Endothelial cell of umbilical vein (primary cell): ENCODE results near the gene DCAF6. TPM values are rescaled to one million over a fixed set of nuclear protein-coding genes. Genes with fewer than 3 reads are reported as not detected.

Experiments used
- BruUV-seq: library from RNA; stranded (reverse); fragments of 400-500 nt; replicated peaks from 2 replicates; lab custom pipeline; 2021; lab: Mats Ljungman, UMichigan
- CTCF ChIA-PET: fragments of 300-600, 350-600 bp; sonication (Branson Sonifier 250); formaldehyde crosslinking; loops from one replicate; lab custom pipeline; 2021; ENCODE audit warnings: antibody characterized with exemption, inconsistent platforms; lab: Charles Lee
- POLR2A ChIA-PET: fragments of 300-600, 350-600 bp; sonication (Branson Sonifier 250); formaldehyde crosslinking; loops from one replicate; lab custom pipeline; 2021; ENCODE audit warnings: antibody characterized with exemption, inconsistent platforms; lab: Charles Lee
- DNase-seq: peaks from one replicate; pipeline ENCODE4 v3.0.0-alpha.2; 2011; ENCODE audit warnings: low read depth, low spot score
- FAIRE-seq: peaks from 2 replicates; lab custom pipeline; 2011; peaks lifted over from hg19 to GRCh38; lab: Jason Lieb, UNC
- H2AFZ ChIP-seq: 2 replicates; pipeline ENCODE4 v1.6.0; 2012; ENCODE audit warnings: low read depth, low read length, control low read depth, inconsistent platforms
- H3K27ac ChIP-seq: 2 replicates; pipeline ENCODE4 v1.5.1; 2011; ENCODE audit warnings: low read depth, mild to moderate bottlenecking, control low read depth, low read length, moderate library complexity; ENCODE audit not compliant: insufficient read depth
- H3K27me3 ChIP-seq, 2 experiments: 2 replicates each; pipeline versions ENCODE4 v1.6.0 to v1.6.1; 2011; ENCODE audit warnings: low read length in 2 of 2, mixed read lengths in 1 of 2; ENCODE audit not compliant: control insufficient read depth in 2 of 2, insufficient read depth in 2 of 2
- H3K36me3 ChIP-seq, 2 experiments: 2 replicates in 1 of 2; 3 replicates in 1 of 2; pipeline ENCODE4 v1.5.1; 2011; ENCODE audit warnings: low read length in 2 of 2, mild to moderate bottlenecking in 1 of 2, moderate library complexity in 1 of 2; ENCODE audit not compliant: control insufficient read depth in 2 of 2, insufficient read depth in 2 of 2; ENCODE audit errors: extremely low read depth in 1 of 2
- H3K4me1 ChIP-seq: 3 replicates; pipeline ENCODE4 v1.5.1; 2011; ENCODE audit warnings: mild to moderate bottlenecking, low read length; ENCODE audit not compliant: control insufficient read depth, insufficient read depth; ENCODE audit errors: extremely low read depth
- H3K4me2 ChIP-seq: 2 replicates; pipeline ENCODE4 v1.6.1; 2011; ENCODE audit warnings: low read length, control low read depth, mixed read lengths; ENCODE audit not compliant: insufficient read depth
- H3K4me3 ChIP-seq, 3 experiments: fragments of 200-600 bp in 1 of 3; sonication (generic), shearing (Covaris generic) in 1 of 3; replicated peaks in 1 of 3; 2 replicates each; pipeline ENCODE4 v1.5.1; 2011 to 2016; ENCODE audit warnings: control low read depth in 3 of 3, low read length in 3 of 3, mild to moderate bottlenecking in 2 of 3, inconsistent platforms in 1 of 3, low read depth in 1 of 3, moderate library complexity in 1 of 3; ENCODE audit not compliant: insufficient read depth in 1 of 3
- H3K79me2 ChIP-seq: 2 replicates; pipeline ENCODE4 v1.6.0; 2012; ENCODE audit warnings: low read length, inconsistent platforms; ENCODE audit not compliant: control insufficient read depth, insufficient read depth
- H3K9ac ChIP-seq: replicated peaks from 2 replicates; pipeline ENCODE3; 2011; ENCODE audit warnings: low read length, control low read depth; ENCODE audit not compliant: insufficient read depth; ENCODE audit errors: extremely low read depth
- H3K9me1 ChIP-seq: replicated peaks from 3 replicates; pipeline ENCODE4 v1.6.0; 2011; ENCODE audit warnings: mild to moderate bottlenecking, low read length; ENCODE audit not compliant: control insufficient read depth, insufficient read depth; ENCODE audit errors: extremely low read depth
- H3K9me3 ChIP-seq: replicated peaks from 2 replicates; pipeline ENCODE4 v1.5.1; 2012; ENCODE audit warnings: low read length, inconsistent platforms; ENCODE audit not compliant: control insufficient read depth, insufficient read depth
- H4K20me1 ChIP-seq: replicated peaks from 2 replicates; pipeline ENCODE3; 2011; ENCODE audit warnings: mild to moderate bottlenecking, low read length; ENCODE audit not compliant: control insufficient read depth, insufficient read depth; ENCODE audit errors: extremely low read depth
- CTCF ChIP-seq, 2 donors: IDR thresholded peaks; 1 replicate in 1 of 2; 2 replicates in 1 of 2; pipeline ENCODE4 v1.5.1; 2011; ENCODE audit warnings: low read length in 2 of 2, mild to moderate bottlenecking in 2 of 2, moderate library complexity in 2 of 2, control low read depth in 1 of 2, inconsistent platforms in 1 of 2, low read depth in 1 of 2; ENCODE audit not compliant: insufficient read depth in 1 of 2; ENCODE audit errors: extremely low read depth in 1 of 2
- EZH2 ChIP-seq: IDR thresholded peaks from 2 replicates; pipeline ENCODE4 v1.6.1; 2012; ENCODE audit warnings: borderline replicate concordance, low read depth, mild to moderate bottlenecking, moderate library complexity, low read length, inconsistent platforms; ENCODE audit not compliant: severe bottlenecking
- FOS ChIP-seq: IDR thresholded peaks from 2 replicates; pipeline ENCODE4 v1.6.1; 2011; ENCODE audit warnings: mild to moderate bottlenecking, low read length, moderate library complexity, borderline replicate concordance; ENCODE audit not compliant: insufficient read depth
- GATA2 ChIP-seq: IDR thresholded peaks from 2 replicates; pipeline ENCODE4 v1.7.0; 2011; ENCODE audit warnings: low read depth, mild to moderate bottlenecking, moderate library complexity, mixed read lengths, low read length; ENCODE audit not compliant: insufficient read length, insufficient read depth
- JUN ChIP-seq: IDR thresholded peaks from 2 replicates; pipeline ENCODE4 v1.6.1; 2011; ENCODE audit warnings: borderline replicate concordance, low read depth; ENCODE audit not compliant: insufficient read length, insufficient read depth
- MAX ChIP-seq: IDR thresholded peaks from 2 replicates; pipeline ENCODE4 v1.6.1; 2011; ENCODE audit not compliant: insufficient read depth, insufficient read length
- MYC ChIP-seq: IDR thresholded peaks from one replicate; pipeline ENCODE4 v1.6.1; 2011; ENCODE audit warnings: mild to moderate bottlenecking, low read depth, low read length
- POLR2A ChIP-seq: IDR thresholded peaks from 2 replicates; pipeline ENCODE4 v1.6.1; 2012; ENCODE audit warnings: low read depth, mild to moderate bottlenecking, control low read depth, low read length
- POLR2AphosphoS5 ChIP-seq: IDR thresholded peaks from 2 replicates; pipeline ENCODE4 v1.6.1; 2012; ENCODE audit warnings: low read depth, mild to moderate bottlenecking, control low read depth, low read length, moderate library complexity; ENCODE audit not compliant: insufficient read depth
- dilution Hi-C: fragments of 300-500 bp; cut with MboI; formaldehyde crosslinking; loops from one replicate; pipeline ENCODE4 v1.15.0; 2019; ENCODE audit warnings: low sequenced_read_pairs; ENCODE audit not compliant: extremely low pct_ligation_motif_present
- intact Hi-C: fragments of 100-400 bp; cut with micrococcal nuclease; formaldehyde crosslinking; loops from one replicate; pipeline ENCODE4 v1.10.0; 2022
- polyA plus RNA-seq, 4 experiments: library from polyadenylated mRNA; depleted of rRNA in 3 of 4; stranded (reverse) in 3 of 4; unstranded in 1 of 4; fragments of >200 nt; gene quantifications; 2 replicates each; pipeline versions ENCODE4 v1.2.1 to v1.2.3, GENCODE V29; 2011 to 2012; ENCODE audit warnings: missing spikeins in 1 of 4
- total RNA-seq: library from RNA; stranded (reverse); gene quantifications from 2 replicates; pipeline ENCODE4 v1.2.3, GENCODE V29; 2021

Gene DCAF6
- total and polyA plus RNA-seq, 2 donors (not counting 3 experiments of a cell fraction or from before 2014, with no cell fraction given), result 28.6 to 39.4 TPM

GRCh38 chr1:168116327-168116799, 179.9 kb downstream of the DCAF6 start:
- ChIA-PET CTCF (no interaction called here), POLR2A (no interaction called here)
- peaks cover 4% of the 10 kb centered on the region for H3K4me1 ChIP-seq
- no peaks in the 10 kb centered on the region for H3K9me1 ChIP-seq
- no peaks in the 10 kb centered on the region for H3K27me3 ChIP-seq
- FAIRE-seq (no peak), DNase-seq (no peak)
- no peaks in the 10 kb centered on the region for H3K79me2 ChIP-seq
- dilution Hi-C loops (no loop called here), intact Hi-C loops (no loop called here)
- H3K4me3 ChIP-seq, result no peak overlapping the region
- BruUV-seq, result no TSS peak
- no peak for TF ChIP-seq CTCF (IDR thresholded peaks at IDR 0.05; ENCODE audit: extremely low read depth in 1 of 2, insufficient read depth in 1 of 2, low read depth in 1 of 2, low read length in 2 of 2)
- no peak for TF ChIP-seq MYC
- TF ChIP-seq POLR2A, result no peak
- no peak for TF ChIP-seq JUN
- no peak for TF ChIP-seq EZH2
- no peak for TF ChIP-seq MAX
- no peak for TF ChIP-seq FOS
- TF ChIP-seq GATA2, result no peak
- no peak for TF ChIP-seq POLR2AphosphoS5
- H3K36me3 ChIP-seq, result peaks cover 0 to 2% of the 10 kb centered on the region in 2 experiments
- H2AFZ ChIP-seq, result no peak overlapping the region
- no peaks in the 10 kb centered on the region for H3K9me3 ChIP-seq
- H3K27ac ChIP-seq, result no peak overlapping the region
- H3K9ac ChIP-seq, result no peak overlapping the region
- H3K4me2 ChIP-seq, result no peak overlapping the region
- H4K20me1 ChIP-seq, result no peaks in the 10 kb centered on the region
